ENCODE measurements around the gene RLIM. TPM values are rescaled to one million over a fixed set of nuclear protein-coding genes. Genes with fewer than 3 reads are reported as not detected.

RLIM gene
- total RNA-seq, 1 experiment from 2014 or later, result 18.9 TPM

GRCh38 chrX:74550295-74550802, 64.1 kb downstream of the RLIM start:
- H3K36me3 ChIP-seq, result no peaks in the 10 kb centered on the region
- peak; percentile 50 for DNase-seq
- H3K27me3 ChIP-seq, result no peaks in the 10 kb centered on the region
- no peak overlapping the region for H3K4me3 ChIP-seq
- H3K9me3 ChIP-seq, result no peaks in the 10 kb centered on the region

- Histone ChIP-seq H3K9me3 (no peaks in the 10 kb centered on the region), H3K36me3 (no peaks in the 10 kb centered on the region), H3K27me3 (no peaks in the 10 kb centered on the region), H3K4me3 (no peak overlapping the region)
- no peak for DNase-seq
Measured at GRCh38 chrX:74546984-74547383, 67.4 kb downstream of the RLIM start.

- H3K4me3 ChIP-seq, result no peak overlapping the region
- no peaks in the 10 kb centered on the region for H3K27me3 ChIP-seq
- H3K36me3 ChIP-seq, result no peaks in the 10 kb centered on the region
- H3K9me3 ChIP-seq, result no peaks in the 10 kb centered on the region
- no peak for DNase-seq
Measured at GRCh38 chrX:74545880-74546523, 68.4 kb downstream of the RLIM start.

- no peak for DNase-seq
- H3K9me3 ChIP-seq, result no peaks in the 10 kb centered on the region
- no peak overlapping the region for H3K4me3 ChIP-seq
- H3K27me3 ChIP-seq, result no peaks in the 10 kb centered on the region
- H3K36me3 ChIP-seq, result no peaks in the 10 kb centered on the region
Measured at GRCh38 chrX:74540635-74541249, 73.7 kb downstream of the RLIM start.

GRCh38 chrX:74536832-74537371, 77.5 kb downstream of the RLIM start:
- H3K4me3 ChIP-seq, result peak overlapping the region; percentile 42
- DNase-seq, result no peak
- H3K9me3 ChIP-seq, result no peaks in the 10 kb centered on the region
- no peaks in the 10 kb centered on the region for H3K36me3 ChIP-seq
- no peaks in the 10 kb centered on the region for H3K27me3 ChIP-seq

- Histone ChIP-seq H3K36me3 (no peaks in the 10 kb centered on the region), H3K4me3 (peak overlapping the region; percentile 42), H3K27me3 (no peaks in the 10 kb centered on the region), H3K9me3 (no peaks in the 10 kb centered on the region)
- DNase-seq, result peak; percentile 89
Measured at GRCh38 chrX:74536152-74536831, 78.1 kb downstream of the RLIM start.

- H3K27me3 ChIP-seq, result no peaks in the 10 kb centered on the region
- peak overlapping the region; percentile 42 for H3K4me3 ChIP-seq
- no peaks in the 10 kb centered on the region for H3K9me3 ChIP-seq
- DNase-seq, result peak; percentile 86
- no peaks in the 10 kb centered on the region for H3K36me3 ChIP-seq
Measured at GRCh38 chrX:74535408-74536151, 78.8 kb downstream of the RLIM start.

Other genes starting within 250 kb of the RLIM start
- gene SLC16A2, start 193.1 kb downstream of the RLIM start, total RNA-seq (2014; rRNA removed; shearing (Covaris generic); ENCODE audit: low replicate concordance), result 2.0 and 6.2 TPM in 2 replicates

Data from MG63 (cell line).